Naive thymus-derived CD8-positive, alpha-beta T cell (primary cell): ENCODE results near the gene MYO19. TPM values are rescaled to one million over a fixed set of nuclear protein-coding genes. Genes with fewer than 3 reads are reported as not detected.

Source experiments
- ATAC-seq, 2 donors: fragments of 150-1000 bp; cut with Tn5 transposase in 1 of 2; sonication (Bioruptor Pico), chemical (Tn5 transposase) in 1 of 2; 1 replicate in 1 of 2; 2 replicates in 1 of 2; pipeline ENCODE4 v1.10.0; 2021; ENCODE audit warnings: mild to moderate bottlenecking in 2 of 2, moderate library complexity in 2 of 2
- POLR2A ChIA-PET: fragments of 350-600 bp; sonication (Branson Sonifier 250); formaldehyde crosslinking; loops from one replicate; lab custom pipeline; 2021; ENCODE audit warnings: antibody characterized with exemption; lab: Charles Lee
- DNase-seq, 10 donors: peaks; one replicate each; pipeline versions ENCODE4 v3.0.0 to v3.0.0-alpha.2; 2020 to 2022
- H3K27ac Mint-ChIP-seq, 10 donors: one replicate each; pipeline ENCODE4 v1.8.0; 2020 to 2022; ENCODE audit warnings: mild to moderate bottlenecking in 10 of 10, mixed read lengths in 10 of 10, moderate library complexity in 4 of 10, inconsistent platforms in 1 of 10
- H3K27me3 Mint-ChIP-seq, 5 donors: one replicate each; pipeline ENCODE4 v1.8.0; 2021 to 2022; ENCODE audit warnings: mixed read lengths in 5 of 5
- H3K36me3 Mint-ChIP-seq, 3 donors: one replicate each; pipeline ENCODE4 v1.8.0; 2020 to 2022; ENCODE audit warnings: mixed read lengths in 3 of 3, mild to moderate bottlenecking in 2 of 3, inconsistent platforms in 1 of 3
- H3K4me1 Mint-ChIP-seq, 4 donors: one replicate each; pipeline ENCODE4 v1.8.0; 2021 to 2022; ENCODE audit warnings: mixed read lengths in 4 of 4
- H3K4me3 Mint-ChIP-seq, 10 donors: one replicate each; pipeline ENCODE4 v1.8.0; 2020 to 2022; ENCODE audit warnings: mild to moderate bottlenecking in 10 of 10, mixed read lengths in 10 of 10, moderate library complexity in 6 of 10, inconsistent platforms in 1 of 10
- H3K9me3 Mint-ChIP-seq, 9 donors: one replicate each; pipeline ENCODE4 v1.8.0; 2020 to 2022; ENCODE audit warnings: mixed read lengths in 9 of 9, mild to moderate bottlenecking in 3 of 9, inconsistent platforms in 1 of 9, moderate library complexity in 1 of 9
- polyA plus RNA-seq, 3 donors: library from polyadenylated mRNA; unstranded; fragments of 300-500 nt; fragmentation: Illumina TruSeq; gene quantifications; one replicate each; pipeline ENCODE4 v1.2.3, GENCODE V29; 2021
- total RNA-seq, 8 experiments: library from RNA in 2 of 8; stranded (reverse) in 2 of 8; gene quantifications; one replicate each; pipeline ENCODE4 v1.2.3 and lab custom pipeline; 2021 to 2026

Gene MYO19
- total and polyA plus RNA-seq, 5 experiments from 2014 or later: 2.3 to 74.2 (median 4.6) TPM

- Mint-ChIP-seq H3K27me3 (no peaks in the 10 kb centered on the region), H3K36me3 (peaks cover 0 to 24% (median 5%) of the 10 kb centered on the region in 3 donors), H3K9me3 (no peaks in the 10 kb centered on the region), H3K27ac (no peak overlapping the region), H3K4me3 (no peak overlapping the region), H3K4me1 (peaks cover 0 to 14% (median 3%) of the 10 kb centered on the region in 4 donors)
- POLR2A ChIA-PET: interaction anchor here (0.8 kb wide), 1 partner anchor 19 kb away, joined by 4 read pairs; no protein-coding TSS in a partner anchor
- DNase-seq: no peak
- ATAC-seq: no peak
Measured at GRCh38 chr17:36507266-36507665, 27.4 kb downstream of the MYO19 start.

- ATAC-seq: no peak
- DNase-seq: no peak
- no peaks in the 10 kb centered on the region for H3K27me3 Mint-ChIP-seq
- H3K27ac Mint-ChIP-seq: no peak overlapping the region
- no peaks in the 10 kb centered on the region for H3K9me3 Mint-ChIP-seq
- no peak overlapping the region for H3K4me3 Mint-ChIP-seq
- POLR2A ChIA-PET: no interaction called here
- H3K36me3 Mint-ChIP-seq: peaks cover 0 to 25% (median 5%) of the 10 kb centered on the region in 3 donors
- H3K4me1 Mint-ChIP-seq: peaks cover 0 to 15% (median 5%) of the 10 kb centered on the region in 4 donors
Measured at GRCh38 chr17:36506831-36507230, 27.8 kb downstream of the MYO19 start.

- Mint-ChIP-seq H3K27me3 (no peaks in the 10 kb centered on the region), H3K4me1 (peaks cover 0 to 15% (median 5%) of the 10 kb centered on the region in 4 donors), H3K36me3 (peaks cover 0 to 25% (median 5%) of the 10 kb centered on the region in 3 donors), H3K27ac (peak overlapping the region in 1 of 10 donors; percentile 3), H3K9me3 (no peaks in the 10 kb centered on the region), H3K4me3 (no peak overlapping the region)
- no peak for ATAC-seq
- POLR2A ChIA-PET: no interaction called here
- DNase-seq: no peak
Measured at GRCh38 chr17:36506249-36506826, 28.3 kb downstream of the MYO19 start.

- no peak overlapping the region for H3K4me3 Mint-ChIP-seq
- no peak overlapping the region for H3K27ac Mint-ChIP-seq
- POLR2A ChIA-PET: no interaction called here
- H3K4me1 Mint-ChIP-seq: peaks cover 0 to 15% (median 5%) of the 10 kb centered on the region in 4 donors
- no peak for ATAC-seq
- H3K36me3 Mint-ChIP-seq: peaks cover 0 to 27% (median 0%) of the 10 kb centered on the region in 3 donors
- H3K27me3 Mint-ChIP-seq: no peaks in the 10 kb centered on the region
- DNase-seq: no peak
- H3K9me3 Mint-ChIP-seq: no peaks in the 10 kb centered on the region
Measured at GRCh38 chr17:36505171-36505570, 29.5 kb downstream of the MYO19 start.

- no peak overlapping the region for H3K4me3 Mint-ChIP-seq
- H3K4me1 Mint-ChIP-seq: peaks cover 0 to 15% (median 5%) of the 10 kb centered on the region in 4 donors
- no peak for ATAC-seq
- peaks cover 0 to 27% (median 0%) of the 10 kb centered on the region in 3 donors for H3K36me3 Mint-ChIP-seq
- POLR2A ChIA-PET: interaction anchor here (0.7 kb wide), 1 partner anchor 13 kb away, joined by 4 read pairs; no protein-coding TSS in a partner anchor
- H3K27me3 Mint-ChIP-seq: no peaks in the 10 kb centered on the region
- DNase-seq: peak in 1 of 10 donors; percentile 26
- peak overlapping the region in 4 of 10 donors; percentile 11 to 87 (median 52) for H3K27ac Mint-ChIP-seq
- H3K9me3 Mint-ChIP-seq: no peaks in the 10 kb centered on the region
Measured at GRCh38 chr17:36504156-36504545, 30.5 kb downstream of the MYO19 start.

- no peaks in the 10 kb centered on the region for H3K27me3 Mint-ChIP-seq
- H3K27ac Mint-ChIP-seq: peak overlapping the region in 5 of 10 donors; percentile 43 to 87 (median 61)
- POLR2A ChIA-PET: no interaction called here
- H3K9me3 Mint-ChIP-seq: no peaks in the 10 kb centered on the region
- DNase-seq (peak in 1 of 10 donors; percentile 49), ATAC-seq (no peak)
- H3K4me1 Mint-ChIP-seq: peaks cover 0 to 15% (median 5%) of the 10 kb centered on the region in 4 donors
- peaks cover 0 to 32% (median 0%) of the 10 kb centered on the region in 3 donors for H3K36me3 Mint-ChIP-seq
- peak overlapping the region in 1 of 10 donors; percentile 56 for H3K4me3 Mint-ChIP-seq
Measured at GRCh38 chr17:36503456-36504155, 31.1 kb downstream of the MYO19 start.

- peaks cover 0 to 47% (median 1%) of the 10 kb centered on the region in 3 donors for H3K36me3 Mint-ChIP-seq
- H3K4me3 Mint-ChIP-seq: no peak overlapping the region
- peak overlapping the region in 9 of 10 donors; percentile 51 to 88 (median 68) for H3K27ac Mint-ChIP-seq
- POLR2A ChIA-PET: no interaction called here
- peaks cover 0 to 13% (median 5%) of the 10 kb centered on the region in 4 donors for H3K4me1 Mint-ChIP-seq
- ATAC-seq (no peak), DNase-seq (peak in 1 of 10 donors; percentile 45)
- H3K9me3 Mint-ChIP-seq: no peaks in the 10 kb centered on the region
- H3K27me3 Mint-ChIP-seq: no peaks in the 10 kb centered on the region
Measured at GRCh38 chr17:36501963-36502362, 32.7 kb downstream of the MYO19 start.

- Mint-ChIP-seq H3K9me3 (no peaks in the 10 kb centered on the region), H3K36me3 (peaks cover 0 to 51% (median 1%) of the 10 kb centered on the region in 3 donors), H3K4me1 (peaks cover 0 to 13% (median 5%) of the 10 kb centered on the region in 4 donors), H3K4me3 (no peak overlapping the region), H3K27me3 (no peaks in the 10 kb centered on the region), H3K27ac (peak overlapping the region in 1 of 10 donors; percentile 87)
- DNase-seq (no peak), ATAC-seq (no peak)
- POLR2A ChIA-PET: interaction anchor here (0.6 kb wide), 1 partner anchor 9 kb away, joined by 3 read pairs; no protein-coding TSS in a partner anchor
Measured at GRCh38 chr17:36501351-36501750, 33.3 kb downstream of the MYO19 start.

GRCh38 chr17:36500745-36501225 is 33.9 kb downstream of the MYO19 start:
- Mint-ChIP-seq H3K36me3 (peaks cover 1 to 52% (median 4%) of the 10 kb centered on the region in 3 donors), H3K4me1 (peaks cover 0 to 12% (median 5%) of the 10 kb centered on the region in 4 donors), H3K4me3 (no peak overlapping the region), H3K9me3 (no peaks in the 10 kb centered on the region), H3K27ac (peak overlapping the region in 3 of 10 donors; percentile 33 to 87 (median 53)), H3K27me3 (no peaks in the 10 kb centered on the region)
- ATAC-seq: no peak
- no peak for DNase-seq
- POLR2A ChIA-PET: interaction anchor here (0.6 kb wide), 1 partner anchor 8 kb away, joined by 3 read pairs; no protein-coding TSS in a partner anchor

GRCh38 chr17:36498560-36499300 is 35.9 kb downstream of the MYO19 start:
- POLR2A ChIA-PET: interaction anchor here (1.2 kb wide), 1 partner anchor 10 kb away, joined by 4 read pairs; no protein-coding TSS in a partner anchor
- Mint-ChIP-seq H3K4me1 (peaks cover 0 to 11% (median 6%) of the 10 kb centered on the region in 4 donors), H3K36me3 (peaks cover 8 to 58% (median 9%) of the 10 kb centered on the region in 3 donors), H3K27me3 (no peaks in the 10 kb centered on the region), H3K4me3 (no peak overlapping the region), H3K9me3 (no peaks in the 10 kb centered on the region), H3K27ac (peak overlapping the region in 4 of 10 donors; percentile 44 to 65 (median 57))
- ATAC-seq (no peak), DNase-seq (no peak)

- no peaks in the 10 kb centered on the region for H3K27me3 Mint-ChIP-seq
- ATAC-seq (no peak), DNase-seq (peak in 1 of 10 donors; percentile 21)
- H3K27ac Mint-ChIP-seq: peak overlapping the region in 2 of 10 donors; percentile 40 to 65
- H3K9me3 Mint-ChIP-seq: no peaks in the 10 kb centered on the region
- H3K4me1 Mint-ChIP-seq: peaks cover 0 to 11% (median 5%) of the 10 kb centered on the region in 4 donors
- POLR2A ChIA-PET: interaction anchor here (1.2 kb wide), 1 partner anchor 10 kb away, joined by 4 read pairs; no protein-coding TSS in a partner anchor
- H3K4me3 Mint-ChIP-seq: no peak overlapping the region
- H3K36me3 Mint-ChIP-seq: peaks cover 8 to 62% (median 11%) of the 10 kb centered on the region in 3 donors
Measured at GRCh38 chr17:36498155-36498554, 36.5 kb downstream of the MYO19 start.
